HCT116 (cell line): Measurements from ENCODE around the gene ZFX. TPM values are rescaled to one million over a fixed set of nuclear protein-coding genes. Genes with fewer than 3 reads are reported as not detected.

Experiments
- ATAC-seq: fragments of 200-7000 bp; cut with Tn5 transposase; 2 replicates; pipeline ENCODE4 v1.9.1; 2020; ENCODE audit warnings: mild to moderate bottlenecking, moderate library complexity
- BruUV-seq: library from RNA; stranded (reverse); fragments of 400-500 nt; replicated peaks from 2 replicates; lab custom pipeline; 2021; lab: Mats Ljungman, UMichigan
- CTCF ChIA-PET: fragments of 300-600 bp; sonication (Branson Sonifier 250); formaldehyde crosslinking; loops from one replicate; lab custom pipeline; 2021; ENCODE audit warnings: antibody characterized with exemption; lab: Charles Lee
- POLR2A ChIA-PET: fragments of 300-600, 350-600 bp; sonication (Branson Sonifier 250); formaldehyde crosslinking; loops from one replicate; lab custom pipeline; 2021; ENCODE audit warnings: antibody characterized with exemption; lab: Charles Lee
- RAD21 ChIA-PET, 2 experiments: fragments of 300-600 bp; sonication (Branson Sonifier 250); formaldehyde crosslinking; loops; one replicate each; lab custom pipeline; 2023; ENCODE audit warnings: low total read pairs in 2 of 2; ENCODE audit not compliant: uncharacterized antibody in 2 of 2, unreplicated experiment in 2 of 2, low non-redundant PET in 1 of 2; lab: Charles Lee
- DNase-seq: peaks from one replicate; pipeline ENCODE4 v3.0.0-alpha.2; 2010; ENCODE audit warnings: low read depth, low spot score
- H2AFZ ChIP-seq: fragments of 200-600 bp; shearing (Covaris generic), sonication (generic); 2 replicates; pipeline ENCODE4 v1.6.1; 2017; ENCODE audit warnings: low read depth, mixed run types, mixed read lengths, antibody characterized with exemption, low read length; ENCODE audit not compliant: poor library complexity, severe bottlenecking
- H3K27ac ChIP-seq: 2 replicates; pipeline ENCODE4 v1.5.1; 2012; ENCODE audit warnings: low read depth, low read length
- H3K27me3 ChIP-seq: fragments of 200-600 bp; sonication (generic); 2 replicates; pipeline ENCODE4 v1.6.1; 2016; ENCODE audit warnings: mixed run types, low read length, mixed read lengths; ENCODE audit not compliant: insufficient read depth
- H3K36me3 ChIP-seq, 2 experiments: fragments of 200-500 bp in 1 of 2; fragments of 200-600 bp in 1 of 2; sonication (Bioruptor generic) in 1 of 2; sonication (generic) in 1 of 2; 2 replicates each; pipeline versions ENCODE4 v1.5.1 to v1.6.1; 2014 to 2016; ENCODE audit warnings: low read length in 2 of 2, inconsistent platforms in 1 of 2, mixed read lengths in 1 of 2, mixed run types in 1 of 2; ENCODE audit not compliant: insufficient read depth in 2 of 2, control insufficient read depth in 1 of 2
- H3K4me1 ChIP-seq, 2 experiments: fragments of 200-600 bp in 1 of 2; sonication (generic) in 1 of 2; 2 replicates each; pipeline versions ENCODE4 v1.5.1 to v1.6.1; 2012 to 2017; ENCODE audit warnings: low read length in 2 of 2, inconsistent platforms in 1 of 2, mild to moderate bottlenecking in 1 of 2, mixed read lengths in 1 of 2, mixed run types in 1 of 2, moderate library complexity in 1 of 2; ENCODE audit not compliant: insufficient read depth in 2 of 2, control insufficient read depth in 1 of 2
- H3K4me2 ChIP-seq: fragments of 200-600 bp; sonication (generic); 2 replicates; pipeline ENCODE4 v1.6.1; 2017; ENCODE audit warnings: mixed run types, low read length, mixed read lengths
- H3K4me3 ChIP-seq, 2 experiments: fragments of 200-600 bp in 1 of 2; sonication (generic) in 1 of 2; replicated peaks in 1 of 2; 2 replicates each; pipeline ENCODE4 v1.5.1; 2011 to 2016; ENCODE audit warnings: low read length in 2 of 2, control low read depth in 1 of 2, low read depth in 1 of 2, mild to moderate bottlenecking in 1 of 2, mixed read lengths in 1 of 2, mixed run types in 1 of 2
- H3K79me2 ChIP-seq: fragments of 200-600 bp; sonication (generic); 2 replicates; pipeline ENCODE4 v1.6.1; 2017; ENCODE audit warnings: mild to moderate bottlenecking, mixed run types, low read length, moderate library complexity, mixed read lengths; ENCODE audit not compliant: insufficient read depth
- H3K9ac ChIP-seq: fragments of 200-600 bp; sonication (generic); 2 replicates; pipeline ENCODE4 v1.6.1; 2016; ENCODE audit warnings: low read length, mixed read lengths
- H3K9me2 ChIP-seq: fragments of 200-600 bp; sonication (generic), shearing (Covaris generic); 2 replicates; pipeline ENCODE4 v1.6.1; 2017; ENCODE audit warnings: mixed run types, mild to moderate bottlenecking, moderate library complexity; ENCODE audit not compliant: insufficient read depth
- H3K9me3 ChIP-seq, 2 experiments: fragments of 200-500 bp in 1 of 2; fragments of 200-600 bp in 1 of 2; sonication (Bioruptor generic) in 1 of 2; sonication (generic) in 1 of 2; 2 replicates each; pipeline ENCODE4 v1.6.1; 2014 to 2017; ENCODE audit warnings: low read length in 2 of 2, mixed read lengths in 2 of 2, inconsistent platforms in 1 of 2, low read depth in 1 of 2, mild to moderate bottlenecking in 1 of 2, mixed run types in 1 of 2, moderate library complexity in 1 of 2; ENCODE audit not compliant: control insufficient read depth in 1 of 2, insufficient read depth in 1 of 2
- H4K20me1 ChIP-seq: fragments of 200-600 bp; sonication (generic), shearing (Covaris generic); 2 replicates; pipeline ENCODE4 v1.6.1; 2017; ENCODE audit warnings: mixed run types, mild to moderate bottlenecking, moderate library complexity; ENCODE audit not compliant: insufficient read depth
- CBX3 ChIP-seq: IDR thresholded peaks from 2 replicates; pipeline ENCODE4 v1.6.1; 2012; ENCODE audit warnings: low read depth
- RAD21 ChIP-seq: IDR thresholded peaks from 2 replicates; pipeline ENCODE4 v1.6.1; 2012; ENCODE audit warnings: low read depth, mild to moderate bottlenecking
- REST ChIP-seq: IDR thresholded peaks from 2 replicates; pipeline ENCODE4 v1.6.1; 2012; ENCODE audit warnings: low read depth
- SRF ChIP-seq: IDR thresholded peaks from 2 replicates; pipeline ENCODE4 v1.6.1; 2012; ENCODE audit warnings: low read depth
- ZBTB33 ChIP-seq: IDR thresholded peaks from 2 replicates; pipeline ENCODE4 v1.6.1; 2011; ENCODE audit warnings: mild to moderate bottlenecking, low read length, moderate library complexity; ENCODE audit not compliant: insufficient replicate concordance; ENCODE audit errors: extremely low read depth
- intact Hi-C: fragments of 100-400 bp; cut with micrococcal nuclease; formaldehyde crosslinking; loops from 2 replicates; pipeline ENCODE4 v1.10.0; 2022
- total RNA-seq: library from RNA; stranded (reverse); gene quantifications from one replicate; pipeline ENCODE4 v1.2.1, GENCODE V29; 2021; ENCODE audit not compliant: unreplicated experiment

The ZFX gene
- total RNA-seq, 1 experiment from 2014 or later, result 28.1 TPM

GRCh38 chrX:24184018-24184417, 34.5 kb downstream of the ZFX start:
- ChIA-PET CTCF (no interaction called here), POLR2A (no interaction called here), RAD21 (no interaction called here)
- no TSS peak for BruUV-seq
- H3K27ac ChIP-seq, result no peak overlapping the region
- no peak overlapping the region for H3K9ac ChIP-seq
- H3K9me3 ChIP-seq, result no peaks in the 10 kb centered on the region
- ATAC-seq (no peak), DNase-seq (no peak)
- peaks cover 75% of the 10 kb centered on the region for H3K79me2 ChIP-seq
- intact Hi-C loops, result no loop called here
- H2AFZ ChIP-seq, result no peak overlapping the region
- H3K4me2 ChIP-seq, result no peak overlapping the region
- no peaks in the 10 kb centered on the region for H3K9me2 ChIP-seq
- TF ChIP-seq REST (no peak), ZBTB33 (no peak), CBX3 (no peak), SRF (no peak), RAD21 (no peak)
- H3K4me3 ChIP-seq, result no peak overlapping the region
- no peaks in the 10 kb centered on the region for H4K20me1 ChIP-seq
- H3K27me3 ChIP-seq, result no peaks in the 10 kb centered on the region
- H3K36me3 ChIP-seq, result peaks cover 0 to 4% of the 10 kb centered on the region in 2 experiments; a peak in 1 of 4 replicates
- no peaks in the 10 kb centered on the region for H3K4me1 ChIP-seq
